Large intestine (tissue), 3 donors: Measurements from ENCODE around the gene MORC2. TPM values are rescaled to one million over a fixed set of nuclear protein-coding genes. Genes with fewer than 3 reads are reported as not detected.

Experiments
- DNase-seq, 2 donors: peaks; one replicate each; pipeline versions ENCODE4 v3.0.0 to v3.0.0-alpha.2; 2013
- H3K27ac ChIP-seq: one replicate; pipeline ENCODE4 v1.5.1; 2013; ENCODE audit warnings: low read length
- H3K27me3 ChIP-seq: 2 replicates; pipeline ENCODE4 v1.6.1; 2013; ENCODE audit warnings: low read length; ENCODE audit not compliant: control insufficient read depth, insufficient read depth
- H3K36me3 ChIP-seq: 2 replicates; pipeline ENCODE4 v1.6.1; 2013; ENCODE audit warnings: low read length; ENCODE audit not compliant: control insufficient read depth, insufficient read depth
- H3K4me1 ChIP-seq: one replicate; pipeline ENCODE4 v1.6.1; 2013; ENCODE audit warnings: low read length; ENCODE audit not compliant: control insufficient read depth, insufficient read depth
- H3K4me3 ChIP-seq: one replicate; pipeline ENCODE4 v1.5.1; 2013; ENCODE audit warnings: low read length
- H3K9me3 ChIP-seq: one replicate; pipeline ENCODE4 v1.6.1; 2013; ENCODE audit warnings: mild to moderate bottlenecking, low read depth, low read length, moderate library complexity; ENCODE audit not compliant: control insufficient read depth
- WGBS: methylation state at CpG from one replicate; pipeline ENCODE4 v1.1.5; 2013; ENCODE audit warnings: low lambda C conversion rate; ENCODE audit not compliant: insufficient coverage; 5-methylcytosine and 5-hydroxymethylcytosine counted together
- polyA plus RNA-seq: library from polyadenylated mRNA; unstranded; fragments of 120-200 nt; gene quantifications from one replicate; pipeline ENCODE4 v1.2.1, GENCODE V29; 2013

MORC2 gene
- polyA plus RNA-seq, 1 donor: 28.2 TPM

- no peaks in the 10 kb centered on the region for H3K36me3 ChIP-seq
- H3K4me1 ChIP-seq: peaks cover 36% of the 10 kb centered on the region
- no peak overlapping the region for H3K4me3 ChIP-seq
- H3K27me3 ChIP-seq: no peaks in the 10 kb centered on the region
- H3K9me3 ChIP-seq: no peaks in the 10 kb centered on the region
- H3K27ac ChIP-seq: no peak overlapping the region
- DNase-seq: no peak
- WGBS: no CpG with 5 or more reads among the region's 9 CpGs
Measured at GRCh38 chr22:30876221-30876751, 92.3 kb downstream of the MORC2 start.

- no peaks in the 10 kb centered on the region for H3K36me3 ChIP-seq
- no peak overlapping the region for H3K4me3 ChIP-seq
- no CpG with 5 or more reads among the region's 17 CpGs for WGBS
- no peaks in the 10 kb centered on the region for H3K27me3 ChIP-seq
- peaks cover 29% of the 10 kb centered on the region for H3K4me1 ChIP-seq
- no peak for DNase-seq
- H3K9me3 ChIP-seq: no peaks in the 10 kb centered on the region
- H3K27ac ChIP-seq: no peak overlapping the region
Measured at GRCh38 chr22:30875481-30876215, 92.9 kb downstream of the MORC2 start.

Other genes starting within 250 kb of the MORC2 start
- 135 TPM for gene TUG1, start 491 bp upstream of the MORC2 start, polyA plus RNA-seq
- gene SMTN, start 112.5 kb upstream of the MORC2 start, polyA plus RNA-seq: 96.3 TPM
- gene SELENOM, start 138.8 kb upstream of the MORC2 start, polyA plus RNA-seq: 52.7 TPM
- 15.1 TPM for gene INPP5J, start 154.2 kb upstream of the MORC2 start, polyA plus RNA-seq
- gene PLA2G3, start 171.7 kb upstream of the MORC2 start, polyA plus RNA-seq: 0.01 TPM
- gene RNF185, start 191.4 kb upstream of the MORC2 start, polyA plus RNA-seq: 51.8 TPM
- 52.7 TPM for gene LIMK2, start 243.5 kb upstream of the MORC2 start, polyA plus RNA-seq